T47D (cell line): ENCODE results near the gene GRM8.

Source experiments
- DNase-seq, 2 experiments: peaks; one replicate each; pipeline versions ENCODE4 v3.0.0 to v3.0.0-alpha.2; 2011 to 2012; ENCODE audit warnings: low read depth in 1 of 2, low spot score in 1 of 2
- JUND ChIP-seq: IDR thresholded peaks from 2 replicates; pipeline ENCODE4 v1.6.1; 2012; ENCODE audit warnings: low read depth
- in situ Hi-C: cut with HindIII; loops from 2 replicates; pipeline ENCODE4 v1.10.0; 2016; ENCODE audit warnings: low sequenced_read_pairs, low pct_unique_long_range_greater_than_20kb

Gene GRM8

DNA sequence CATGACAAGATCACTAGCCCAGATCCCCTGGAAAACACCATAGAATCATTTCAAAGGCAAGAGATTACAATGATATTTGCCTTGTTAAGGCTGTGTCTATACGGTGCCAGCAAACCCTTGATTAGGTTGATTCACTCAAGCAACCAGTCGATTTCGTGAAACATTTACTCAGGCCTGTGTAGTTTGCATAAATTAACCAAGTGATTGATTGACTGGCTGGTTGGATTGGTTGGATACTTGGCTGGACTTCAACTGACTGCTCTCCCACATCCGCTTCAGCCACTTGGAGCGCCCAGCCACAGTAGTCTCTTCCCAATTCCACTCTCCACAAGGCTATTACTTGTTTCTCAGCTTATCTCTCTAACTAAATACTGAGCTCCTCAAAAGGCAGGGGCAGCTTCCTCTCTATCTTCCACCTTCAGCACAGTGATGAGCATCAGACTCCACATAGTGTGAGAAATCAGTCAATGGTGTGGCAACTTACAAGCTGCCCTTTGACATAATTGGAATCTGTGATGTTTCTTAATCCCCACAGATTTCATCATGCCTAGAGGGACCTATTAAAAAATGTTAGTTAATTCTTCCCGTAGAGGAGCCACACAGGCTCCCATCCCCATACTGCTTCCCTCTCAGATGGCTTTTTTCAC, 217.4 kb downstream of the GRM8 start:
- in situ Hi-C loops = no loop called here
- DNase-seq = no peak
- no peak for TF ChIP-seq JUND

DNA sequence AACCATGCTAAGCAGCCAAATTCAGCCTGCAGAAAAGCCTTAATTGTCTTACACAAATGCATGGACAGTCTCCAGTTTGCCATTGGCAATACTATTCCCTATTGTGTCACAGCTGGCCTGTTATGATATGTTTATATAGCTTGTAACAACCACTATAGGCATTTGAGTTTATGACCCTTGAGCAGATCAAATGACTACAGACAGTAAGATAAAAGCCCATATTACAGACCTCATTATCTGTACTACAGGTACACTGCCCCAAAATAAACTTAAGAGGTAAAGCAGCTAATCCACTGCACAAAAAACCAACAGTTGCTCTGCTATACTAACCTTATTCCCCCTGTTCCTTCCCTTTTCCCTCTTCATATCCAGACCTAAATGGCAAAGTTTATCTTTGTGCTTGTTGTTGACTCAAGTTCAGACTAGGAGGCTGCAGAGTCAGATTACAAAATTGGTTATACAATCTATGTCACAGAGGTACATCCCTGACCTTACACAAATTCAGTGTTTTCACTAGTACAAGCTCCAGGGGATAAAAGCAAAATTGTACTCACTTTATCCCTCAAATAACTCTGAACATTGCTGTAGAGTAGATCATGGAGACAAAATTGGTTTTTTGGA, 218.4 kb downstream of the GRM8 start:
- DNase-seq = no peak
- TF ChIP-seq JUND = no peak
- in situ Hi-C loops = no loop called here

DNA sequence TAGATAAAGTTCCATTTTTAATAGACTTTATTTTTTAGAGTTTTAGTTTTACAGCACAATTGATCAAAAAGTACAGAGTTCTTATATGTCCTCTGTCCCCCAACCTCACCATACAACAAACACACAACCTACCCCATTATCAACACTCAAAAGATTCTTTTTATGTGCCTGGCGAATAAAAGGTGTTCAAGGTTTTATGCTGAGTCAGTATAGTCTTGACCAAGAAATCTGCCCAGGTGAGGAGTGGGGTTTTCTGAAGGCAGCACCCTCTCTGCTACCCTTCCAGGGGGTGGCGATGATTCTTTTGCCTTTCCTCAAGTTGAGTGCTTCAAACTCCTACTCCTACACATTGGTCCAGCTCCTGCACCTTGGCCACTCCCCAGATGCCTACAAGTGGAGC, 222.9 kb downstream of the GRM8 start:
- in situ Hi-C loops = no loop called here
- no peak for TF ChIP-seq JUND
- DNase-seq = no peak

DNA sequence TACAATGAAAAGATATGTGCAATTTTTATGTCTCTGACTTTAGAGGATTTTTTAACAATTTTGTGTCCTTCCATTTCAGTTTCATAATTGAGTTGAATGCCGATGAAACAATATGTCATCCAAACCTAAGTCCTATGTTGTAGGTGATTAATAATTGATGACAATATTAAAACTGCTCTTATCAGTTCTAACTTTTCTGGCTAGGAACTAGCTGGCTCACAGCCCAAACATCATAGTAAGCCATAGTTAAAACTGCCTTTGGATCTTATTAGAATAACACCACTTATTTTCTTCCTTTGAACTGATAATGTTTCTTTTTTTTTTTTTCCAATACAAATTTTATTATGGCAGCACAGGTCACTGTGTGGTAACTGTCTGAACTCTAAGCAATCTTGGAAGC, 230.9 kb downstream of the GRM8 start:
- TF ChIP-seq JUND = no peak
- in situ Hi-C loops = no loop called here
- DNase-seq = no peak

DNA sequence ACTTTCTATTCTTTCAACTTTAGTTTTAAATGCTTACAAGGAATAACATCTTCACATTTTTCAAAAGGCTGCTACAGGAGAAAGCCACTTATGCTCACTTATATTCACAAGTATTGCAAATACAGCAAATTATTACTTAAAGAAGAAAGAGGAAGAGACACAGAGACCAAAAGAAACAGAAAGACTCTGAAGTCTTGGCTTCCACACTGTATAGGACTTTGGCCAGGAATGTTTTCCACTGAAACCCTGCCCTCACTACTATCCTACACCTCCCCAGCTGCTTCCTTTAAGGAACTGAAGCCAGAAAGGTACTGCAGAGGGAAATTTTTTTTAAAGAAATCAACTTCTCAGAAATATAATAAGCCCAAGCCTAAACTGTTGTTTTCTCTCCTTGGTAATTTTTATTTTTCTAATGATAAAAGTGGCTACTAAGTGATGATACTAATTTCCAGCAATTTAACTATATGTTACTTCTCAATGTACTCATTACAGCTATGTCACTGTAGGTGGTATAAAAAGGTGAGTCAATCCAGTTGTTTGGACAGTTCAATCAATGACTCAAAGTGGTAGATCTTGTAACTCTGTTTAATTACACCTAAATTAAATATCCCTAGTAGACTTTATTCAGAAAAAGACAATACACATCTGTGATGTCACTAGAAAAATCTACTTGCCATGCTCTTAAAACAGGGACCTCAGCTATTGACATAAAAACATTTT, 231.6 kb downstream of the GRM8 start:
- in situ Hi-C loops = no loop called here
- TF ChIP-seq JUND = no peak
- no peak for DNase-seq

DNA sequence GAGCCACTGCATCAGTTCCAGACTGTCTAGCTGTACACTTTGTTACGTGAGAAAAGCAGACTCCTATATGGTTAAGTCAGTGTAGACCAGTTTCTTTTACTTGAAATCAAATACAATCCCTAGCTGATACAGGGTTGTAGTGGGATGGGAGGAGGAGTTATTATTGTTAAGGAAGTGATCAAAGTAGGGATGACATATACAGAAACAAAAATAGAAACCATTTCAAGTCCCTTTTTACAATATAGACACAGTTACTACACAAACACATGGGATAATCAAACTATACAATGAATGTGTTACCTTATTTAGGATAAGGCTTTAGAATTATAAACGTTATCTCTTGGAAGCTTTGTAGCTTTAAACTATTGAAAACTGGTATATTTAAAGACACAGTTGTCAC, 233.9 kb downstream of the GRM8 start:
- no peak for DNase-seq
- no peak for TF ChIP-seq JUND
- in situ Hi-C loops = no loop called here

DNA sequence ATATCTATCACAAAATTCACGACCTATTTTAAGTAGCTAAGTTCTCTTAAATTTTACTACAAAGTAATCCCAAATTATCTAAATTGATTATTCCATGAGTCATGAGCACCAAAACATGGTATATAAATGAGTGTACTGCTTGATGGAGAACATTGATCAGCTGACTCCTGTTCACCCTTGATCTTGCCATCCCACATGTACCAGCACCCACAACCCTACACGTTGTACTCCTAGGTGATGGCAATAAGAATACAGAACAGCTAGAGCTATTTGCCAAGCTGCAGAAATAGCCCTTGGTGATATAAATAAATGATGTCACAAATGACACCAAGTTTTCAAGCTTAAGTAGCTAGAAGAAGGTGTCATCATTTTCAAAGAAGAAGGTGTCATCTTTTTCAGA, 235.5 kb downstream of the GRM8 start:
- no peak for TF ChIP-seq JUND
- DNase-seq = no peak
- in situ Hi-C loops = no loop called here

DNA sequence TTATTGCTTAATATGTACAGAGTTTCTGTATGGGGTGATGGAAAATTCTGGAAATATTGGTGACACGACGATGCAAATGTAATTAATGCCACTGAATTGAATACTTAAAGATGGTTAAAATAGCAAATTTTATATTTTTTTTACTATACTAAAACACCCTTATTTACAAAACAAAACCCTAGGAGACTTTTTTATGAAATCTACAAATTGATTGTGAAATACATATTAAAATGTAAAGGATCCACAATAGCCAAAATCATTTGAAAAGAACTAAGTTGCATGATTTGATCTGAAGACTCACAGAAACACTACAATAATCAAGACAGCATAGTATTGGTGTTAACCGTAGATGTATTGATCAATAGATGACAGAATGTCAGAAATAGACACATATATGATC, 252.0 kb downstream of the GRM8 start:
- DNase-seq = no peak
- no peak for TF ChIP-seq JUND
- in situ Hi-C loops = no loop called here

DNA sequence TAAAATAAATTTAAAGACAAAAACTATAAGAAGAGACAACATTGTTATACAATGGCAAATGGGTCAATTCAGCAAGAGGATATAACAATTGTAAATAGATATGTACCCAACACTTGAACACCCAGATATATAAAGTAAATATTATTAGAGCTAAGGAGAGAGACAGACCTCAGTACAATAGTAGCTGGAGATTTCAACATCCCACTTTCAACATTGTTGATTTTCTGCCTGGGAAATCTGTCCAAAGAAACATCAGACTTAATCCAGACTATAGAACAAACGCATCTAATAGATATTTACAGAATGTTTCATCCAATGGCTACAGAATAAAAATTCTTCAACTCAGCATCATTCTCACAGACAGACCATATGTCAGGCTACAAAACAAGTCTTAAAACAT, 256.1 kb downstream of the GRM8 start:
- no peak for TF ChIP-seq JUND
- DNase-seq = no peak
- in situ Hi-C loops = no loop called here

DNA sequence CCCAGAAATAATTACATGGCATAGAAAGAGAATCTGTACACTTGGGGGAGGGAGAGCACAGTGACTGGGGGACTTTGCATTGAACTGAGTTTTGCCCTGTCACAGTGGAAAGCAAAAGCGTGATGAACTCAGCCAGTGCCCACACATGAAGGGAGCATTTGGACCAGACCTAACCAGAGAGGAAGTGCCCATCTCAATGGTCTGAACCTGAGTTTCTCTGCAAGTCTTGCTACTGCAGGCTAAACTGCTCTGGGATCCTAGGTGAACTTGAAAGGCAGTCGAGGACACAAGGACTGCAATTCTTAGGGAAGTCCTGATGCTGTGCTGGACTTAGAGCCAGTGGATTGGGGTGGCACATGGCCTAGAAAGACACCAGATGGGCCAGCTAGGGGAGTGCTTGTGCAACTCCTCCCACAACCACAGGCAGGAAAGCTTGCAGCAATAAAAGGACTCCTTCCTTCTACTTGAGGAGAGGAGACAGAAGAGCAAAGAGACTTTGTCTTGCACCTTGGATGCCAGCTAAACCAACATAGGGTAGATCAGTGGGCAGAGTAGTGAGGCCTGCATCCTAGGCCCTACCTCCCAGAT, 259.0 kb downstream of the GRM8 start:
- DNase-seq = no peak
- TF ChIP-seq JUND = no peak
- in situ Hi-C loops = no loop called here

DNA sequence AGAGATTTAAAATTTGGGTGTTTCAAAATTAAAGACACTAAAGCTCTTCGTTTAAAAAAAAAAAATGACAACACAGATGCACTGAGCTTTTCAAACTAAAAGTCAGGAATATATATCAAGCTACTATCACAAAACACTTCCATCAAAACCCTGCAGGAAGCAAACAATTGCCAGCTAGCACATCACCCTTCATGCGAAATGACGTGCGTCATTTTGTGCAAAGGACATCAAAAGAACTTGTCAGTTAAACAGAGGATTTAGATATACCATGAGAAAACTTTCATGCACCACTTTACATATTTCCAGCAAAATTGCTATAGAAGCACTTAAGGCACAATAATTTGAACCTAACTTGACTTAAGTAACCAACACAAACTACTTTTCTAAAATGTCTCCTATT, 264.7 kb downstream of the GRM8 start:
- DNase-seq = no peak
- no peak for TF ChIP-seq JUND
- in situ Hi-C loops = no loop called here

DNA sequence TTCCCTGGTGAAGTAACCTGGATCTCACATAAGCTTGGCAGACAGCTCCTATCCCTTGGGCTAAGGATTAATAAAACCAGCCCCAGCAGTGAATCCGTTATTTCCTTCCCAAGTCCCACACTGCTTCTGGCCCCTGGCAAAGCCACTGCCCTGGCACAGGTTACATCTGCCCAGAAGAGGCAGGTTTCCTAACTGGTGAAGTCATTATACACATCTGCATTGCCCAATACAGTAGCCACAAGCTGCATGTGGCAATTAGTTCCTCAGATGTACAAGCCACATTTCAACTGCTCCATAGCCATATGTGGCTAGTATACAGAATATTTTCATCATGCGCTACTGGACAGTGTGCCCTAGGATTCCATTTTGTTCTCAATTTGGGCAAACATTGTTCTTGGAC, 273.0 kb downstream of the GRM8 start:
- TF ChIP-seq JUND = no peak

DNA sequence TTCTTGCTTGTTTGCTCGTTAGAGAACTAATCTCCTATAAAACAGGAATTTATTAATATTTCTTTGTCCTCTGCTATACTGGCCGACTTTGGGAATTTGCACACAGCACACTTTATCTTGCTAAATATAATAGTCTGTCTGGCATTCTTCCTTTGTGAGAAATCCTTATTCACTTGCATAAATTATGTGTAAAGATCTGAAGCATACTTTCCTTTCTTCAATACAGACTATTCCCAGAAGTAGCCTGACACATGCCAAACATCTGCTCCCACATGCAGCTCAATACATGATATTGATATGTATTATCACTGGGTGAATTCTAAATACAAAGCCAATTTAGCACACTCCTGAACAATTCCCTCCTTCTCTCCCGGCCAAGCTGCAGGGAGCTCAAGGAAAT, 273.9 kb downstream of the GRM8 start:
- DNase-seq = no peak
- TF ChIP-seq JUND = no peak
- in situ Hi-C loops = no loop called here

More for the DNA sequence above, 273.0 kb downstream of the GRM8 start:
- no peak for DNase-seq
- in situ Hi-C loops = no loop called here
